ENCODE data around the gene CASP7.

DNA sequence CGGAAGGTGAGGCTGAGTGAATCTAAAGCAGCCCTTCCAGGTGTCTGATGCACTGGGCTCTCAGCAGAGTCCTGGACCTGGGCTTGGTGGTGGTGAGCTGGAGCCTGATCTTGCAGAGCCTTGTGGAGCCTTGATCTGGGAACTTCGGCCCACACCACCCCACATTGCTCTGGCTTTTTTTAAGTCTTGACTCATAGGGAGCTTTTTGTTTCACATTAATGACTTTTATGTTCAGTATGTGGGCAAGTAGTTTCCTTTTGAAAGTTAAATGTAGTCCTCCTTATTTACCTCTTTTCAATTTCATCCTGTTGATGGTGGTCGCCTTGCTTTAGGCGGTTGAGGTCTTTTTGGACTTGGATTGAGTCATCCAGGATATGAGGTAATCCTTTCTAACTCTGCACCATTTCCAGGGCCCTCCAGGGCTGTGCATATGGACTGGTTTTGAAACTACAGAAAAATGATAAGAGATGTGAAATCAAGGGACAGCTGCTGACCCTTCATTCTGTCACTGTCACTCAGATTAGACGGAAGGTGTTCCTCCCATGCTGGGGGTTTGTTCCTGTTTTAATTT is 12.9 kb upstream of the CASP7 start:
- TF ChIP-seq, protein P1, sequence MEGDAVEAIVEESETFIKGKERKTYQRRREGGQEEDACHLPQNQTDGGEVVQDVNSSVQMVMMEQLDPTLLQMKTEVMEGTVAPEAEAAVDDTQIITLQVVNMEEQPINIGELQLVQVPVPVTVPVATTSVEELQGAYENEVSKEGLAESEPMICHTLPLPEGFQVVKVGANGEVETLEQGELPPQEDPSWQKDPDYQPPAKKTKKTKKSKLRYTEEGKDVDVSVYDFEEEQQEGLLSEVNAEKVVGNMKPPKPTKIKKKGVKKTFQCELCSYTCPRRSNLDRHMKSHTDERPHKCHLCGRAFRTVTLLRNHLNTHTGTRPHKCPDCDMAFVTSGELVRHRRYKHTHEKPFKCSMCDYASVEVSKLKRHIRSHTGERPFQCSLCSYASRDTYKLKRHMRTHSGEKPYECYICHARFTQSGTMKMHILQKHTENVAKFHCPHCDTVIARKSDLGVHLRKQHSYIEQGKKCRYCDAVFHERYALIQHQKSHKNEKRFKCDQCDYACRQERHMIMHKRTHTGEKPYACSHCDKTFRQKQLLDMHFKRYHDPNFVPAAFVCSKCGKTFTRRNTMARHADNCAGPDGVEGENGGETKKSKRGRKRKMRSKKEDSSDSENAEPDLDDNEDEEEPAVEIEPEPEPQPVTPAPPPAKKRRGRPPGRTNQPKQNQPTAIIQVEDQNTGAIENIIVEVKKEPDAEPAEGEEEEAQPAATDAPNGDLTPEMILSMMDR (IDR thresholded peaks at IDR 0.05), result no peak
- no peak for TF ChIP-seq POLR2A (IDR thresholded peaks at IDR 0.05)
